GM12892 (cell line): ENCODE measurements around the gene C1QTNF4.

ENCODE experiments used
- POLR2A ChIP-seq: IDR thresholded peaks from 2 replicates; pipeline ENCODE4 v1.6.1; 2011; ENCODE audit warnings: low read depth, low read length, control low read depth
- POLR2AphosphoS5 ChIP-seq: IDR thresholded peaks from 2 replicates; pipeline ENCODE4 v1.6.1; 2011; ENCODE audit warnings: low read depth, low read length, control low read depth

DNA sequence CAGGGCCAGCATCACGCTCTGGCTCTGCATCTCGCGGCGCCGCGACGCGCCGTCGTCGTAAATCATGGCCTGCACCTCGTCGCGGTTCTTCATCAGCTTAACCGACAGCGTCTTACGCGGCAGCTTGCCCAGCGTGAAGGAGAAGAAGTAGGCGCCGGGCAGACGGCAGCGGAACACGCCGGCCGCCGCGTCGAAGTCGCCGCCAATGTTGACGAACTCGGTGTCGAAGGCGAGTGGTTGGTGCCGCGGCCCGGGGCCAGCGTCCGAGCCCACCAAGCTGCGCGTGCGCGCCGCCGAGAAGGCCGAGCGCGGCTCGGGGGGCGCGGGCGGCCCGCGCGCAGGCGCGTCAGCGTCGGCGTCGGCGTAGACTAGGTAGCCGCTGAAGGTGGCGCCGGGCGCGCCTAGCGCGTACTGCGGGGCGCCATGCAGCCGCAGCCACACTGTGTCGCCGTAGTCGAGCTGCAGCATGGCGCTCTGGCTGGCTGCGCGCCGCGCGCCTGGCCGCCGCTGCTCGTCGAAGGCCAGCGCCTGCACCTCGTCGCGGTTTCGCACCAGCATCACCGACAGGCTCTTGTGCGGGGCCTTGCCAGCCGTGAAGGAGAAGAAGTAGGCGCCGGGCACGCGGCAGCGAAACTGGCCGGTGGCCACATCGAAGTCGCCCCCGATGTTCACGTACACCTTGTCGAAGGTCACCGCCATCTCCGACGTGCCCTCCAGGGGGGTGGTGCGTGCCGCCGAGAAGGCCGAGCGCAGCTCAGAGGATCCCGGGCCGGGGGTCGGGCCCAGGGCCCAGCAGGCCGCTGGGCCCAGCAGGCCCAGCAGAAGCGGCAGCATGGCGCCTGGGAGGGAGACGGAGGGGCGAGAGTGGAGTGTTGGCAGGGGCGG, 4.0 kb downstream of the C1QTNF4 start:
- TF ChIP-seq POLR2A (no peak), POLR2AphosphoS5 (no peak)
